NCI-H345 treated with DMSO at 0.1 percent for 48 hours (cell line): Measurements from ENCODE around the gene CENPP.

Experiments
- DNase-seq: peaks from one replicate; lab custom pipeline; 2025; ENCODE audit not compliant: unreplicated experiment; lab: John Stamatoyannopoulos, UW

CENPP gene

DNA sequence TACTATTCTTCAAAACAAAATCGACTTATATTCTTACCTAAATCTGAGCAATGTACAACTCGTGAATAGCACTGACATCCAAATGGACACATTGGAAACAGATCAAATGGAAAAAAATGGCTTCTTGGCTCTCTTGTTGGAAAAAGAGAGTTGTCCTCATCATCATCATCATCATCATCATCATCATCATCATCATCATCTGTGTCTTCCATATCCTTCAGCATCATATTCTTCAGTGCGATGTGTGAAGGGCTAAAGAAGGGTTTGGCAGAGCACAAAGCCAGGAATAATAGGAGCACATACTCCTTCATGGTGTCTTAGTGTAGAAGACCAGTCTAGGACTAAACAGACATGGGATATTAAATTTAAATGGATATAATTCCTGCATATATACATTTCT lies 148.8 kb downstream of the CENPP start:
- no peak for DNase-seq

DNA sequence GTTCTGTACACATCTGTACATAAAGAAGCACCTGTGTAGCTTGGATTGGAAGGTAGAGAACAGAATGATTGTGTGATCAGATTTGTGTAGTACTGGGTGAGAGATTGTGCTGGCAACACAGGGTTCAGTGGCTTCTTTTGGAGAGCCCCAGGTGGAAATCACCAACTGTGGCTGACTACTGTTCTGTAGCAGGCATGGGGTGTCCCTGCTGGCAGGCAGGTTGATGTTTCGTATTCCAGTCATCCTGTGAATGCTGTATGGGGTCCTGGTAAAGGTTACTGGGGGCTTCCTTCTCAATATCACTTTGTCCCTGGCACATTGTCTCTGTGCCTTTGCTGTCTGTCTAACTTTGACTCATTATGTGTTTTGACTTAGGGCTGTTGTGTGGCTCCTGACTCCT lies 151.2 kb downstream of the CENPP start:
- DNase-seq: no peak

DNA sequence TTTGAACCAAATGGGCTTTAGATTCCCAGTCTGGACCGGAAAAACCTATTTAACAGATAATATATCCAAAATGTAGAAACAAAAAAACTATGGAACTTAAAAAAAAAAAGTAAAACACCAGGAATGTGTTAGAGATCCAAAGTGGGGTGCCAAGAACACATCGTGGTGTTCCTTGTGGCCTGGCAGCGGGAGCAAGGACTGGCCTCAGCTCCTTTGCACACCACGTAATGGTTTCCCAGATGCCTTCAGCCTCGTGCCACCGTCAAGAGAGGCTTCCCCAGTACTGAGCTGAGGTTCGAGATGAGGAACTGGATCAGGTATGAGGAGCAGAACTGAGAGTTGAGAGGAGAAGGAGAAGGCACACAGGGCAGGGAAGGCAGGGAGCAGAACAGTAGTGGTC lies 153.0 kb downstream of the CENPP start:
- no peak for DNase-seq

DNA sequence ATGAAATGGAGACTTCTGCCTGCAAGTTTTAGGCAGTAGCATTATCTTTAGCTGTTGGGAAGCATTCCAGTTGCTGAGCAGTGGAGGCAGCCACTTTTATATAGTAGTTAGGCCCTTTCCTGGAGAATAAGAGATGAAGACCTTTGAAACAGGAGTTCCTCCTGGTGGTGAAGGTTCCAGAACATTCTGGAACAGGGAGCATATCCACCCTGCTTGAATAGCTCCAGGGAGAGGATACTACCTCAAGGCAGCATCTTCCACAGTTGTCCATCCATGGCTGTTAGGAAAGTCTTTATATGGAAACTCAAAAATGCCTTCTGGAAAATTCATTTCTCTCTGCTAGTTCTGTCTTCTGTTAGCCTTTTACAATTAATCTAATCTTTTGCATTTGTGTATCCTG lies 153.6 kb downstream of the CENPP start:
- no peak for DNase-seq

DNA sequence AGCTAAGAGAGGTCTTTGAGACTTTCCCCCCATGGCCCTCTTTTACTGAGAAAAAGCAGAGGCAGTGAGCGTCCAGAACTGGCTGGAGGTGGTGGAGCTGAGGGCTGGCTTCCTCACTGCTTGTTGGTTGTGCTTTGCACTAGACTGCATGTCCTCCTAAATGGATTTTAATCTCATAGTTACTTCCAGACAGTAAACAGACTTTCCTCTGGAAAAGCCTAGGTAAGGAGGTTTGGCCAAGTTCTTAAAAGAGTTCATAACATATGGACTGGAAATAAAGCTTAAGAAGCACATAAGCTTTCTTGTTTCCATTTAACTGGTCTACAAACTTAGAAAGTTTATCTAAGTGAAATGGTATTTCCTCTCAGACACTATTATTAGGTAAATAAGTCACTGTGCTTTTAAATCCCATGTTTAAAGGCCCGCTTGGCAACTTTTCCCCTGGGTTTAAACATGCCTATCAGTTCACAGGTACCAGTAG lies 154.6 kb downstream of the CENPP start:
- no peak for DNase-seq

DNA sequence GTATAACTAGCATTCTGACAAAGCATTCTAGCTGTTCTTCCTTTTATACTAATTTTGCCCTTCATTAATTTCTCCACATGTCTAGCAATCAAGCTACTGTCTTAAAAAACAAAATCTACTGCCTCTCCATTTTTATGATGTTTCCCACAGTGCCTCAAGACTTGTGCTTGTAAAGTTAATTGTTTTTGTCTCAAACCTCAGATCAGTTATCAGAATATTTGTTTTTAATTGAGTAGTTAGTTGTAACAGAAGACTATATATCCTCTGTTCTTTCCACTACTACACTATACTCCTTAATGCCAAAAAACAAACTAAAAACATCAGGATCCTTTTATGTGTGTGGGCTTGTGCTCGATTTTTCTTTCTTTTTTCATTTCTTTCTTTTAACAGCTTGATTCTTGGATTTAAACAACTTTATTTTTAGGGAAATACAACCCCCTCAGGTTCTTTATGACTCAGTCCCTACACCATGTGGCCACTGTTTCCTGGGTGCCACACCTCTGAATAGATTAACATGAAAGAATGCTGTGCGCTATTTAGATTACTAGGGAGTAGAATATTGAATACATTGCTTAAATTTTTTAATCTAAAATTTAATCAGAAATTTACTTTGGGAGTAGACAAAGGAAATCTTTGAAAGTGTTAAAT lies 155.4 kb downstream of the CENPP start:
- DNase-seq: no peak

DNA sequence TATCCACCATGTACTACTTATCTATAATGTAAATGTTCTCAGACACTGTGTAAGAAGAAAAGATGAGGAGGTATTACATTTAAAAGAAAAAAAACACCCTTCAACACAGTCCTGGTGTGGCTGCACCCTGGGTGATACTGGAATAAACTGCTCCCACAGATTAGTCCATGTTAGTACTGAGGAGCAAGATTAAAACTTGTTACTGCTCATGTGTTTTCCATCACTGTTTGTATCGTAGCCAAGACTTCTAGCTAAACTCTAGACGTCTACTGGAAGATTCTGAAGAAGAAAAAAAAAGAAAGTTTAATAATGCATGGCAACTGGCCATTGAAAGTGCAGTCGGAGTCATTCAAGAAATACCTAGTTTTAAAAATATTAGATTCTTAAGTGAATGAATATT lies 156.6 kb downstream of the CENPP start, which contains the start of gene ASPN:
ASPN (minus strand) TSS at position 178 of the 400 bp plus-strand sequence.
- no peak for DNase-seq

DNA sequence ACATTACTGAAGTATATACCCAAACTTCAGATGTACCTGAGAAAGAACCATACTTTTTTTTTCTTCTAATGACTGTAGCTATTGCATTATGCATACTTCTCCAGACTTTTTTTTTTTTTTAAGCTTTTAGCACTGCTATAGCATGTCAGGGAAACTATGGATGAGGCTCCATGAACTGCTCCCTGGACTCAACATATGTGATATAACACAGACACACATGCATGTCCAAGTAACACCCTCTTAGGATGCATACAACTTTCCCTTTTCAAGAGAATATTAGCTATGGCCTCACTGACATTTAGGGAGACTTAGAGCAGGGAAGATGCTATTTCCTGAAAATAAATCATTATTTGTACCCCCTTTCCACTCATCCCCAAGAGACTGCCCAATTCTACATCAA lies 157.1 kb downstream of the CENPP start:
- DNase-seq: no peak

DNA sequence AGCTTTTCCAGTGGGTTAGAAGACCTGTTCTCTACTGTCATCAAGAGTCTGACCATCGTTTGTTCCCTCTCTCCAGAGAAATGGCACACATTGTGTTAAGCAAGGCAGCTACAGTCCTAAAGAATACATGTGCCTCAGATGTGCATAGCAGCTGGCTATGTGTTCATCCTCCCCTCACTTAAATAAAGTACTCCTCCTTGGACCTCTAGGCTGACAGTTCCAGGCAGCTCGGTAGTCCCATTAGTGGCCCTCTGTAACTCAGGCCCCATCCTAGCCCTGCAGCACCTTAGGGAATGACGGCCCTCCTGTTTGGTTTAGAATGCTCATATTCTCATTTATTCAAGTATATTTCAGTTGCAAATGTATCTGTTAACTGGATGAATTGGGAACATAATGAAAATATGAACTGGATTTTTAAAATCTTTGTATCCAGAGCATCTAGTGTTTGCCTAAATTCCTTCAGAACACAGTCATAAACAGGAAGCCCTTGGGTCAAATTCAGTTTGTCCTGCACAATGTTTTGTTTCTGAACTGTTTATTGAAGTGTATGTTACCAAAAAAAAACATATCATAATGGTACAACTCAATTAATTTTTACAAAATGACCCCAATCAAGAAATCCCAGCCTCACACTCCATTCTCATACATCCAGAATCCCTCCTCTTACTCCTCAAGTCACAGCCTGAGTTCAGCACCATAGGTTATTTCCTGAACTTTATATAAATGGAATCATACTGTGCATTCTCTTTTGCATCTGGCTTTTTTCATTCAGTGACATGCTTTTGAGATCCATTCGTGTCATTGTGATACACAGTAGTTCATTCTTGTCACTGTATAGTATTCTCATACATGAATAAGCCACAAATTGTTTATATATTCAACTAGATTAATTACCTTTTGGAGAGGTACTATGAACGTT lies 158.1 kb downstream of the CENPP start:
- DNase-seq: no peak

DNA sequence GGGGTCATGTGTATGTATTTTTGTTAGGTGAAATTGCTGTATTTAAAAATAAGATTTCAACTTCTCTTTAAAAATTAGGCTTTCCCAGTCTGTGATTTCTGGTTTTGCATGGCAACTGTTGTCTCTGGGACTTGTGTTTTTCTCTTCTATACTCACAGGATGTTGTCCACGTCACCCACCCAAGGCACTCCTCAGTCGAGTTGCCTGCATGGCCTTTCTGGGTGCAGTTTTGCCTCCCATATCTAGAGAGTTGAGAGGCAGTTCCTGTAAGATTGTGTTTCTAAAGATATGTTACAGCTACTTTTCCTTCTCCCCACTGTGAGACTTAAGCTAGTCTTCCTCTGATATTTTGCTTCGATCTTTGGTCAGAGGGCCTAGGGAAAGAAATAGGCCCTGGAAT lies 158.8 kb downstream of the CENPP start:
- no peak for DNase-seq

DNA sequence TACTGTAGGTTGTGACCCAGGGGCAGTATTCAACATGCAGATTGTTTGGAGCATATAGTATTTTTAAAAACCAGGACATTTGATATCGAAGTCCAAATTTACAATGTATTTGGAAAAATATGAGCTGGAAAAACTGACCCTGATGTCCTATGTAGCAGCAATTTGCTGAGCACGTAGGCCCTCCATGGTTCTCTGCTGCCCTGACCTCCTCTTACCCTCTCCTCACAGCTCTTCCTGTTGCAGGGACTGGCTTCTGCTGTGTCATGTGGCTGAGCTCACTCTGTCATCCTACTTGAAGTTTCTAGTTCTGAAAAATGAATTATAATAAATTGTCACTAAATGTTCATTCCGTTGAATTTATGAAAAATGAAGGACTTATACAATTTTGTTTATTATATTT lies 160.6 kb downstream of the CENPP start:
- DNase-seq: no peak

DNA sequence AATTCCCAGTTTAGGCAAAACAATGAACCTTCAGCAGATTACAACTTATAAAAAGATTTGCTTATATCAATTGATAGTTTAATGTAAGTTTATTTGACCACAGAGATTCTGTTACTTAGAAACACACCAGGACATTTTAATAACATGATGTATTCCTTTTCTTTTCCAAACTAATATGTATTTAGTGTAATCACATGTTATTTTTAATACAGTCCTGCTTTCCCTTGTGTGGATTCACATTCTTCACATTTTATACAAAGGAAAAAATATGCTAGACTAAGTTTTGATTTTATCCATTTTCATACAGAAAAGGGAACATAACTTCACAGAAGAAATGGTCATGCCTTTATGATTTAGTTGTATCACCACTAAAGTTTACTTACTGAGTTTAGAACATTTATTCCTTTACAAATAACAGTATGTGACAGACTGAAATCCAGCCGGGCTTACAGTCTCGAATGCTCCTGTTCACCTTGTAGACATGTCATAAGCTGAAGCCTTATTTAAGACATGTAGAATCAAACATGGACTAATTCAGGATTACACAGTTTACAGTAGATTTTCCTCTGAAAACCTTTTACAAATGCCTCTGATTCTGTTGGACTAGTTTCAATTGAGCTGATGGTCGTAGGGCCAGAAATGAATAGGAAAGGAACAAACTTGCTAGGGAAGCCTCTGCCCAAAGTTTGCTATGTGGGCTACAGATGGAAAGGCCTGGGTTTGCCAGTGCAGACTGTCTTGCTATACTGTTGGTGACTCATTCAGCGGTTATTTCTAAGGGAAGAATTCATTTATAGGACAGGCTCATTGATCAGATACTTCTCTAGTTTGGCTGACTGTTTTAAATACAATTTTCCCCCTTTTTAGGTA lies 163.2 kb downstream of the CENPP start:
- no peak for DNase-seq

DNA sequence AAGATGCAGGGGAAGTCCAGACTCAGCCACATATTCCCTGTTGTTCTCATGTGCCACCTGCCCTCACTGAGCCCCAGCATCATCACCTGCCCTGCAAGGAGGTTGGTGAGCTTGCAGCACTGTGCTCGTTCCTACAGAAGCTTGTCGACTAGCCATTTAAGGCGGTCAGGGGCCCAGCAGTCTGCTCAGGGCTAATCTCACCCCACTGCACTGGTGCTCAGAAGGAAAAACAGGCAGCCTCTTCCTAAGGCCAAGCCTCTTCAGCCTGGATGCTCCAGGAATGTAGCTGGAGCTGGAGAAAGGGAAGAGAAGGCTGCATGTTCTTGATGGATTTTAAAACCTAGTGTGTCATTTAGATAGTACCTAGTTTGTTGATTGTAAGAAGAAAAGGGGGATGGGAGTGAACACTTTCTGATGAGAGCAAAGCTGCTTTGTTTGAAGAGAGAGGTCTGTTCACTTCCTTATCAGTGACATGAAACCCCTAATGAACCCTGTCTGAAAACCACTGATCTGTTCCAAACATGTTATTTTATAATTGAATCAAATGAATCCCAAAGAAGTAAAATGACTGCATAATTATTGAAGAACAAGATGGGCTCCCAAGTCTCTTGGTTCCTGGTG lies 167.1 kb downstream of the CENPP start:
- DNase-seq: no peak

DNA sequence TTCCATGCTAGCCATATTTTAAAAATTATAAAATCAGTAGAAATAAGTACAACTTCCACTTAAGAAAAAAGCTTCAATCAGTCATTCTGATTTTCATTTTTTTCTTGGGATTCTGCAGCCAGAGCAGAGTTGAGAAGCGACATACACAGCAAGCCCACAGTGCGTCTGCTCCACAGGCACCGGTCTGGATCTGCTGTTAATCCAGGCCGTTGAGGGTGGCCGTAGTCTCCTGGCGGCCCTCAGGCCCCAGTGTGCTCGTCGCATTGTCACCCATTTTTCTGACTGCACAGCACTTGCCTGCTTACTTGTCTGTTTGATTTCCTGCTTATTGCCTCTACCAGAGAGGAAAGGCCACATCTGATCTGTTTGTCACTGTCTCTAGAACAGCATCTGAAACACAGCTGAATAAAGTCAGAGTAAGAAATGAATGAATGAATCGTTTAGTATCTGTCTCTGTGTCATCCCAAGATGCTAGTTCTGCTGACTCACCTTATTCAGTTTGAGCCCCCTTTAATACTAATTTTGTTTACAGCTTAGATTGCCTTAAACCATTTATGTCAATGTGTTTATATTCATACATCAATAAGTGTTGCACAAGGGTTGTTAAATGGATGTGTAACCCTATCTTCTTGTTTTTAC lies 168.1 kb downstream of the CENPP start:
- DNase-seq: no peak

DNA sequence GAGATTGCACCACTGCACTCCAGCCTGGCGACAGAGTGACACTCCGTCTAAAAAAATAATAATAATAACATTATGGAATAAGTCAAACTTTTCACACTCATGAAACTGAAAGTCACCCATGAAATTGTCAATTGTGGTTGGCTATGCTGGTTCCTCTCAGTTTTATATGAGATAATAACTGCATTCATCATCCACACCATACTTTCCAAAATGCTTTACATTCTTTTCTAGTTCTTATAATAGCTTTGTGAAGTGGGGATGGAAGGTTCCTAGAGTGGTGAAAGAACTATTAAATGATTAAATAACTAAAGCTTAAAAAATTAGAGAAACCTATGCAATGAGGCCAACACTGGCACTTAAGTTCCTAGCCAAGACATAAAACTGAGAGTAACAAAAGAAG lies 169.1 kb downstream of the CENPP start:
- DNase-seq: no peak

DNA sequence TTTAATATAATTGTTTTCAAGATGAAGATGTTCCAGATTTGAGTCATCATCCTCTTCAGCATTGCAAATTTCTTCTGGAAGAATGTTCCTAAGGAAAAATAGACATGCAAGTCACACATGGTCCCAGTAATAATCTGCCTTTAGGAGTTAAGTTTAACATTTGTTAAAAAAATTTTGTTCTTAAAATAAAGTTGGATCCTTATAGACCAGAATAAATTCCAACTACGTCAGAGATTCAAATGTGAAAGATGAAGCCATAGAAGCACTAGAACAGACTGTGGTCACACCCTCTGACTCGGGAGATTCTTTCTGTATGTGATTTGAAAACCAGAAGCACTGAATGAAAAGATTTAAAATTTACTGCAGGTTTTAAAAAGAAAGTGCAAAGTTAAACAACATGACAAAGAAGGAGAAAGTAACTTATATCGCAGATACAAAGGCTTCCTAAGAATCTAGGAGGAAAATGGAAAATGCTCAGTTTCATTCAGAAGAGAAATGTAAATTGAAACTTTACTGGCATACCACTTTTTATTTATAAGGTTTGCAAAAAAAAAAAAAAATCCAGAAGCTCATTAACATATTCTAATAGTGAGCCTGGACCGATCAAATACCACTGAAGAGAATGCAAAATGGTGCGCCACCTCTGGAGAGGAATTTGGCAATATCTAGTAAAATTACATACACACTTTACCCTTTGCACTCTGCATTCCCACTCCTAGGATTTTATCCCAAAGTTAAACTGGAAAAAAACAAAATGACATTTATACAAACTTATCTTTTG lies 170.8 kb downstream of the CENPP start:
- no peak for DNase-seq

DNA sequence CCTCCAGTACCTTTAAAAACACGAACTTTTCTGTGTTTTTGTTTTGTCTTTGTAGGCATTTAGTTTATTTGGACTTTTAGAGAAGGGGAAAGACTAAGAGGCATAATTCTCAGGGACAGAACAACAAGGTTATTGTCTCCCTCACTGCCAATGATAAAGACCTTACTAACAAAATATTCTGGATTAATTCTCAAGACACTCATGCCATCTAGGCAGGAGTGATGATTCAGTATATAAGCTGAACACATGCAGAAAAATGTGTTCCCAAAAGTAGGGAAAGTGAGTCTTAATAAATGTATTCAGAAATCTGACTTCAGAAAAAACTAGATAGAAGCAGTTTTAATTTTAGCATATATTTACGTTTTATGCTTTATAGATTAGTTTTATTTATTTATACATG lies 173.9 kb downstream of the CENPP start:
- no peak for DNase-seq

DNA sequence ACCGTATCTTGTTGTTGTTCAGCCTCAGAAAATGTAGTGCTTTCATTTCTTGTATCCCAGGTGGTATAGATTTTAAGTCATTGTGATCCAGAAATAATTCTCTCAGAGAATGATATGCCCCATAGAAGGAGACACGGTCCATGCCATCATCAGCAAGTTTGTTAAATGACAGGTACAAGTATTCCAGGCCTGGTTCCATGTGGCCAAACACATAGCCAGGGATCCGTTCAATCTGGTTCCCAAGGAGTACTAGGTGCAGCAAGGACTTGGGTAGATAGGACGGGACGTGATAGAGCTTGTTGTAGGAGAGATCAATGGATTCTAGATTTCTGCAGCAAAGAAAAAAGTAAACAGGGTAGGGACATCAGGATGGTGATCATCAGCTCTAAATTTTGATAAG lies 175.0 kb downstream of the CENPP start:
- no peak for DNase-seq

DNA sequence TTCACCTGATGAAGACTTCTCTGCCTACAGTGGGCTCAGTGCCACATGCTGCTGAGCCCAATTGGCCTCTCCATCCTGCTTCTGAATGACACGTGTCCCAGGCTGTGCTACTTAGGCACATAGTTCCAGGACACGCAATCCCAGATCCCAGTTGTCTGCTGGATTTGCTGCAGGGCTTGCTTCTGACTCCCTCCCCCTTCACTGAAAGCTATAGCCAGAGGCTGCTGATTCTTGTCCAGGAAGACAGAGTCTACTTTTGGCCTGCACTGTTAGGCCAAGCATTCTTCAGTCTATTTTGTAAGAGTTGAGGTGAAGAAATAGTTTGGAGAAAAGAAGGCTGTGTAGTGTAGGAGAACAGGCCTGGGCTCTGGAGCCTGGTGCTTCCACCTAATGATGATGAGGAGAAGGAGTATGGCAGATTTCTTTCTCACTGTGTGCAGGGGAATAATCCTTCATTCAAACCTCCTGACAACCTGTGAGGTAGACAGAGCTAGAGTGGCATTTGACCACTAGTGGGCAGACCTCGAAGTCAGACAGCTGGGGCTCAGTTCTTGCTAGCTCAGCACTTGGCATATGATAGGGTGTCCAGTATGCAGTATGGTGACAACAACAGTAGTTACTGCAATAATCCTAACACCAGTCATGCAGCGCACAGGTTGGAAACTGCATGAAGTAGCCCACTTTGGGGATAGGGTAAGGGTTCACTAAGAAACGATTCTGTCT lies 176.1 kb downstream of the CENPP start:
- DNase-seq: no peak
